ENCODE measurements around the gene ATXN10.

GRCh38 chr22:45863981-45864751, 192.5 kb downstream of the ATXN10 start:
- TF ChIP-seq CTCF (IDR thresholded peaks at IDR 0.05; ENCODE audit: low read depth, low read length), result peak; percentile 96
- TF ChIP-seq EZH2phosphoT487 (IDR thresholded peaks at IDR 0.05; ENCODE audit: low read depth), result no peak

Measured in OCI-LY3 (cell line).